SK-N-SH (cell line): ENCODE measurements around the gene TCF7L2. TPM values are rescaled to one million over a fixed set of nuclear protein-coding genes. Genes with fewer than 3 reads are reported as not detected.

ENCODE experiments used
- CTCF ChIA-PET: fragments of 300-600, 350-600 bp; formaldehyde crosslinking; extraction: SDS; loops from one replicate; lab custom pipeline; 2021; lab: Yijun Ruan, JAX
- POLR2A ChIA-PET: fragments of 350-600 bp; sonication (Branson Sonifier 250); formaldehyde crosslinking; extraction: SDS; loops from one replicate; lab custom pipeline; 2020; ENCODE audit warnings: antibody characterized with exemption, inconsistent platforms; lab: Yijun Ruan, JAX
- DNase-seq: peaks from one replicate; pipeline ENCODE4 v3.0.0; 2012
- H2AFZ ChIP-seq: fragments of 200-600 bp; sonication (generic); 2 replicates; pipeline ENCODE4 v1.8.1; 2016; ENCODE audit warnings: antibody characterized with exemption, mild to moderate bottlenecking, low read depth
- H3F3A ChIP-seq: fragments of 200-600 bp; sonication (generic); replicated peaks from 2 replicates; pipeline ENCODE3; 2016; ENCODE audit warnings: antibody characterized with exemption, mild to moderate bottlenecking; ENCODE audit not compliant: insufficient read depth
- H3K27ac ChIP-seq, 2 experiments: fragments of 200-500 bp in 1 of 2; fragments of 200-600 bp in 1 of 2; sonication (Bioruptor generic) in 1 of 2; sonication (generic), shearing (Covaris generic) in 1 of 2; 2 replicates each; pipeline versions ENCODE4 v1.5.1 to v1.6.1; 2014 to 2016; ENCODE audit warnings: low read depth in 2 of 2, inconsistent platforms in 1 of 2, low read length in 1 of 2, mild to moderate bottlenecking in 1 of 2, mixed read lengths in 1 of 2
- H3K27me3 ChIP-seq: fragments of 200-600 bp; sonication (generic), shearing (Covaris generic); 2 replicates; pipeline ENCODE4 v1.6.1; 2016; ENCODE audit warnings: mixed run types; ENCODE audit not compliant: insufficient read depth
- H3K36me3 ChIP-seq, 2 experiments: fragments of 200-500 bp in 1 of 2; fragments of 200-600 bp in 1 of 2; sonication (Bioruptor generic) in 1 of 2; sonication (generic) in 1 of 2; replicated peaks in 1 of 2; 2 replicates each; pipeline versions ENCODE3 to v1.5.1; 2014 to 2016; ENCODE audit warnings: low read length in 1 of 2, mild to moderate bottlenecking in 1 of 2; ENCODE audit not compliant: insufficient read depth in 2 of 2, control insufficient read depth in 1 of 2
- H3K4me1 ChIP-seq, 2 experiments: fragments of 200-500 bp in 1 of 2; fragments of 200-600 bp in 1 of 2; sonication (Bioruptor generic) in 1 of 2; sonication (generic), shearing (Covaris generic) in 1 of 2; 2 replicates each; pipeline versions ENCODE4 v1.5.1 to v1.6.1; 2014 to 2016; ENCODE audit warnings: low read depth in 1 of 2, low read length in 1 of 2, mixed run types in 1 of 2; ENCODE audit not compliant: insufficient read depth in 2 of 2, control insufficient read depth in 1 of 2
- H3K4me2 ChIP-seq: fragments of 200-600 bp; sonication (generic), shearing (Covaris generic); 2 replicates; pipeline ENCODE4 v1.6.1; 2017; ENCODE audit warnings: mixed run types
- H3K4me3 ChIP-seq, 2 experiments: fragments of 200-500 bp in 1 of 2; fragments of 200-600 bp in 1 of 2; sonication (Bioruptor generic) in 1 of 2; sonication (generic), shearing (Covaris generic) in 1 of 2; 2 replicates each; pipeline versions ENCODE4 v1.5.1 to v1.8.1; 2014 to 2016; ENCODE audit warnings: low read depth in 2 of 2, inconsistent platforms in 1 of 2, low read length in 1 of 2, mild to moderate bottlenecking in 1 of 2, mixed read lengths in 1 of 2, moderate library complexity in 1 of 2
- H3K79me2 ChIP-seq: fragments of 200-600 bp; sonication (generic); 2 replicates; pipeline ENCODE4 v1.8.1; 2017; ENCODE audit warnings: mild to moderate bottlenecking; ENCODE audit not compliant: insufficient read depth
- H3K9ac ChIP-seq: fragments of 200-600 bp; sonication (generic); 2 replicates; pipeline ENCODE4 v1.6.1; 2017; ENCODE audit warnings: mixed run types
- H3K9me2 ChIP-seq: fragments of 200-600 bp; sonication (generic); 2 replicates; pipeline ENCODE4 v1.6.1; 2017; ENCODE audit warnings: mixed run types
- H3K9me3 ChIP-seq: fragments of 200-600 bp; sonication (generic); 2 replicates; pipeline ENCODE4 v1.6.1; 2017; ENCODE audit warnings: mixed run types, mild to moderate bottlenecking, moderate library complexity
- H4K20me1 ChIP-seq: fragments of 200-600 bp; sonication (generic); 2 replicates; pipeline ENCODE4 v1.6.1; 2017; ENCODE audit warnings: mild to moderate bottlenecking, mixed run types; ENCODE audit not compliant: insufficient read depth
- ELF1 ChIP-seq: IDR thresholded peaks from 2 replicates; pipeline ENCODE4 v1.4.0; 2012
- EZH2phosphoT487 ChIP-seq: fragments of 200-600 bp; sonication (generic); IDR thresholded peaks from 2 replicates; pipeline ENCODE4 v1.6.1; 2017; ENCODE audit warnings: low read depth, mixed run types, mild to moderate bottlenecking, antibody characterized with exemption, moderate library complexity, borderline replicate concordance
- FOSL2 ChIP-seq: IDR thresholded peaks from 2 replicates; pipeline ENCODE4 v1.4.0; 2012; ENCODE audit warnings: low read depth, mild to moderate bottlenecking, moderate library complexity, borderline replicate concordance
- FOXJ3 ChIP-seq: sonication (generic); formaldehyde crosslinking; IDR thresholded peaks from 2 replicates; pipeline ENCODE4 v1.5.1; 2020; ENCODE audit warnings: mild to moderate bottlenecking, missing genetic modification reagents
- FOXM1 ChIP-seq: IDR thresholded peaks from 2 replicates; pipeline ENCODE4 v1.4.0; 2012; ENCODE audit warnings: low read depth, mild to moderate bottlenecking
- GABPA ChIP-seq: IDR thresholded peaks from 2 replicates; pipeline ENCODE4 v1.4.0; 2012; ENCODE audit warnings: low read depth, mild to moderate bottlenecking
- GATA2 ChIP-seq: sonication (generic); formaldehyde crosslinking; IDR thresholded peaks from 2 replicates; pipeline ENCODE4 v1.5.0; 2020; ENCODE audit warnings: mild to moderate bottlenecking, missing genetic modification reagents
- JUND ChIP-seq: IDR thresholded peaks from 2 replicates; pipeline ENCODE4 v1.4.0; 2012
- MAX ChIP-seq: IDR thresholded peaks from 2 replicates; pipeline ENCODE4 v1.4.0; 2012; ENCODE audit warnings: low read depth
- MXI1 ChIP-seq: IDR thresholded peaks from 2 replicates; pipeline ENCODE4 v1.6.1; 2012; ENCODE audit warnings: mild to moderate bottlenecking, low read depth, low read length, improper control_type of control experiment
- NRF1 ChIP-seq: IDR thresholded peaks from 2 replicates; pipeline ENCODE4 v1.6.1; 2012; ENCODE audit warnings: low read depth, mild to moderate bottlenecking, low read length
- POLR2AphosphoS5 ChIP-seq: IDR thresholded peaks from 2 replicates; pipeline ENCODE4 v1.6.1; 2012; ENCODE audit warnings: low read depth, low read length
- RCOR1 ChIP-seq: fragments of 150-350 bp; IDR thresholded peaks from 2 replicates; pipeline ENCODE4 v1.6.1; 2017; ENCODE audit warnings: antibody characterized with exemption, low read length
- REST ChIP-seq: IDR thresholded peaks from 2 replicates; pipeline ENCODE4 v1.6.1; 2012; ENCODE audit warnings: mild to moderate bottlenecking, low read depth, low read length, moderate library complexity
- TAF1 ChIP-seq: IDR thresholded peaks from 2 replicates; pipeline ENCODE4 v1.6.1; 2012; ENCODE audit warnings: low read depth, mild to moderate bottlenecking, low read length, moderate library complexity, borderline replicate concordance
- TCF12 ChIP-seq: IDR thresholded peaks from 2 replicates; pipeline ENCODE4 v1.4.0; 2012
- TEAD4 ChIP-seq: IDR thresholded peaks from 2 replicates; pipeline ENCODE4 v1.4.0; 2012; ENCODE audit warnings: mild to moderate bottlenecking, borderline replicate concordance; ENCODE audit not compliant: insufficient read depth
- YY1 ChIP-seq: IDR thresholded peaks from 2 replicates; pipeline ENCODE4 v1.4.0; 2012; ENCODE audit warnings: low read depth, mild to moderate bottlenecking
- whole genome bisulfite sequencing: methylation state at CpG from one replicate; pipeline ENCODE4 v1.1.6; 2017; ENCODE audit warnings: low lambda C conversion rate; 5-methylcytosine and 5-hydroxymethylcytosine counted together
- polyA plus RNA-seq, 3 experiments: library from polyadenylated mRNA; depleted of rRNA; stranded (reverse); fragments of >200 nt; gene quantifications; 2 replicates each; pipeline ENCODE4 v1.2.3, GENCODE V29; 2012
- TF ChIP-seq, protein P1 (sequence below): fragments of 150-350 bp; IDR thresholded peaks from 2 replicates; pipeline ENCODE4 v1.6.1; 2016; ENCODE audit warnings: mild to moderate bottlenecking, low read depth, low read length
- TF ChIP-seq, protein P2 (sequence below): IDR thresholded peaks from 2 replicates; pipeline ENCODE4 v1.4.0; 2012; ENCODE audit warnings: low read depth, borderline replicate concordance

The TCF7L2 gene
- polyA plus RNA-seq, 1 of the 3 experiments (the other 2 are of a cell fraction): 10.2 TPM

DNA sequence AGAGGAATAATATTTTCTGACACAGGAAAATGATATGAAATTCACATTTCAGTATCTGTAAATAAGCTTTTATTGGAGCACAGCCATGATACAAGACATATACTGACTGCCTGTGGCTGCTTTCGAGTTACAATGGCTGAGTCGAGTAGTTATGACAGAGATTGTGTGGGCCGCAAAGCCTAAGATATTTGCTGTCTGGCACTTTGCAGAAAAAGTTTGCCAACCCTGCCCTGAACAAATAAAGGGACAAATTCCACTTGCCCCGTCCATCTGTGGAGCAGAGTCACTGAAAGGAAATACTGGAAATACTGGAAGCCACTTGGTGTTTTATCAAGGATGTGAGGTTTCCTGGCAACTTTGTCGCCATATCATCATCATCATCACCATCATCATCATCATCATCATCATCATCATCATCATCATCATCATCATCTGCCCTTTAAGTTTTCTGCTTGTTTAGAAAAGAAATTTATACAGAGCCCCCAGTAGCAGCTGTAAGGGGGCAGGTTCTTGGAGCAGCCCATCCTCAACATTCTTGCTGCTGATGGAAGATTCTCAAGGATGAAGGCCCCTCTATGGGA is 85.8 kb downstream of the TCF7L2 start:
- CTCF ChIA-PET: interaction anchor here (1.4 kb wide), 1 partner anchor 11 kb away, joined by 6 read pairs; no protein-coding TSS in a partner anchor
- peaks cover 49% of the 10 kb centered on the region; the same call in 1 of the 2 replicates for H3K79me2 ChIP-seq
- no peak for DNase-seq

More for the DNA sequence above, 85.8 kb downstream of the TCF7L2 start:
- TF ChIP-seq GATA2 (CRISPR knock-in tag): no peak
- no peak for TF ChIP-seq MXI1
- TF ChIP-seq MAX: no peak
- TF ChIP-seq FOSL2: no peak
- TF ChIP-seq NRF1: no peak
- TF ChIP-seq, protein P1, sequence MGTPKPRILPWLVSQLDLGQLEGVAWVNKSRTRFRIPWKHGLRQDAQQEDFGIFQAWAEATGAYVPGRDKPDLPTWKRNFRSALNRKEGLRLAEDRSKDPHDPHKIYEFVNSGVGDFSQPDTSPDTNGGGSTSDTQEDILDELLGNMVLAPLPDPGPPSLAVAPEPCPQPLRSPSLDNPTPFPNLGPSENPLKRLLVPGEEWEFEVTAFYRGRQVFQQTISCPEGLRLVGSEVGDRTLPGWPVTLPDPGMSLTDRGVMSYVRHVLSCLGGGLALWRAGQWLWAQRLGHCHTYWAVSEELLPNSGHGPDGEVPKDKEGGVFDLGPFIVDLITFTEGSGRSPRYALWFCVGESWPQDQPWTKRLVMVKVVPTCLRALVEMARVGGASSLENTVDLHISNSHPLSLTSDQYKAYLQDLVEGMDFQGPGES: no peak
- TF ChIP-seq FOXJ3 (CRISPR knock-in tag): no peak
- no peak for TF ChIP-seq ELF1
- no peak for TF ChIP-seq TEAD4
- no peak for TF ChIP-seq RCOR1
- TF ChIP-seq FOXM1: no peak
- TF ChIP-seq, protein P2, sequence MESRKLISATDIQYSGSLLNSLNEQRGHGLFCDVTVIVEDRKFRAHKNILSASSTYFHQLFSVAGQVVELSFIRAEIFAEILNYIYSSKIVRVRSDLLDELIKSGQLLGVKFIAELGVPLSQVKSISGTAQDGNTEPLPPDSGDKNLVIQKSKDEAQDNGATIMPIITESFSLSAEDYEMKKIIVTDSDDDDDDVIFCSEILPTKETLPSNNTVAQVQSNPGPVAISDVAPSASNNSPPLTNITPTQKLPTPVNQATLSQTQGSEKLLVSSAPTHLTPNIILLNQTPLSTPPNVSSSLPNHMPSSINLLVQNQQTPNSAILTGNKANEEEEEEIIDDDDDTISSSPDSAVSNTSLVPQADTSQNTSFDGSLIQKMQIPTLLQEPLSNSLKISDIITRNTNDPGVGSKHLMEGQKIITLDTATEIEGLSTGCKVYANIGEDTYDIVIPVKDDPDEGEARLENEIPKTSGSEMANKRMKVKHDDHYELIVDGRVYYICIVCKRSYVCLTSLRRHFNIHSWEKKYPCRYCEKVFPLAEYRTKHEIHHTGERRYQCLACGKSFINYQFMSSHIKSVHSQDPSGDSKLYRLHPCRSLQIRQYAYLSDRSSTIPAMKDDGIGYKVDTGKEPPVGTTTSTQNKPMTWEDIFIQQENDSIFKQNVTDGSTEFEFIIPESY: no peak
- no peak for TF ChIP-seq GABPA
- TF ChIP-seq POLR2AphosphoS5: no peak
- TF ChIP-seq YY1: no peak
- no peak for TF ChIP-seq EZH2phosphoT487
- no peak for TF ChIP-seq TAF1
- TF ChIP-seq TCF12: no peak
- no peak for TF ChIP-seq REST
- no peak for TF ChIP-seq JUND
- TF ChIP-seq, all 33 proteins: peak for 0
- POLR2A ChIA-PET: no interaction called here
- peaks cover 4 to 7% of the 10 kb centered on the region in 2 experiments for H3K36me3 ChIP-seq
- H3F3A ChIP-seq: no peaks in the 10 kb centered on the region
- H2AFZ ChIP-seq: no peak overlapping the region
- WGBS: 92% methylated on average over 5 of the region's 5 CpGs
- peaks cover 7 to 9% of the 10 kb centered on the region in 2 experiments for H3K4me1 ChIP-seq
- H3K4me3 ChIP-seq: no peak overlapping the region
- no peak overlapping the region for H3K4me2 ChIP-seq
- H3K9ac ChIP-seq: no peak overlapping the region
- no peaks in the 10 kb centered on the region for H3K9me3 ChIP-seq
- no peaks in the 10 kb centered on the region for H3K27me3 ChIP-seq
- H3K9me2 ChIP-seq: no peaks in the 10 kb centered on the region
- H3K27ac ChIP-seq: no peak overlapping the region
- H4K20me1 ChIP-seq: peaks cover 4% of the 10 kb centered on the region; the same call in 1 of the 2 replicates
